Stimulated activated CD4-positive, alpha-beta T cell treated with anti-CD3 and anti-CD28 coated beads, Interleukin-4, amount 100 ng/mL, for 4 hours (primary cell): ENCODE measurements around the gene ADAR.

Experiments
- DNase-seq, 2 experiments: peaks; one replicate each; pipeline ENCODE4 v3.0.0-alpha.2; 2020

Gene ADAR

GRCh38 chr1:154583773-154584172 lies 24.2 kb downstream of the ADAR start:
- DNase-seq: no peak

- no peak for DNase-seq
Measured at GRCh38 chr1:154582885-154583284, 25.1 kb downstream of the ADAR start.

DNA sequence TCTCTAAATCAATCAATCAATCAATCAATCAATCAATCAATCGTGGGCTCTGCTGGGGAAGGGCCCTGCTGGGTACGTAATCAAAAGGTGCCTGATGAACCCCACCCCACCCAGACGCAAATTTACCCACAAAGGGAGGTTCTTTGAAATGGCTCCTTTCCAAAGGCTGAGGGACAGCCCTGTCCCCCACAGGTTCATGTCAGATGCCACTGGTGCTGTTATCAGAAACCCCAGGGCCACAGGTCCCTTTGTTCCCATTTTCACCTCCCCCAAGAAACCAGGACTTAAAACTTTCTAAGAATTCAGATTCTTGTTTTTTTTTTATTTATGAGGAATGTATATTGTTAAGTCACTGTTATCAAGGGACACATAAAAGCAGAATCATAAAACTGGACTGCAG lies 26.2 kb downstream of the ADAR start:
- DNase-seq: no peak

GRCh38 chr1:154579374-154579773 lies 28.6 kb downstream of the ADAR start:
- DNase-seq: no peak

GRCh38 chr1:154578058-154578418 lies 29.9 kb downstream of the ADAR start:
- DNase-seq: no peak

- DNase-seq: no peak
Measured at GRCh38 chr1:154577346-154578057, 30.5 kb downstream of the ADAR start.

DNA sequence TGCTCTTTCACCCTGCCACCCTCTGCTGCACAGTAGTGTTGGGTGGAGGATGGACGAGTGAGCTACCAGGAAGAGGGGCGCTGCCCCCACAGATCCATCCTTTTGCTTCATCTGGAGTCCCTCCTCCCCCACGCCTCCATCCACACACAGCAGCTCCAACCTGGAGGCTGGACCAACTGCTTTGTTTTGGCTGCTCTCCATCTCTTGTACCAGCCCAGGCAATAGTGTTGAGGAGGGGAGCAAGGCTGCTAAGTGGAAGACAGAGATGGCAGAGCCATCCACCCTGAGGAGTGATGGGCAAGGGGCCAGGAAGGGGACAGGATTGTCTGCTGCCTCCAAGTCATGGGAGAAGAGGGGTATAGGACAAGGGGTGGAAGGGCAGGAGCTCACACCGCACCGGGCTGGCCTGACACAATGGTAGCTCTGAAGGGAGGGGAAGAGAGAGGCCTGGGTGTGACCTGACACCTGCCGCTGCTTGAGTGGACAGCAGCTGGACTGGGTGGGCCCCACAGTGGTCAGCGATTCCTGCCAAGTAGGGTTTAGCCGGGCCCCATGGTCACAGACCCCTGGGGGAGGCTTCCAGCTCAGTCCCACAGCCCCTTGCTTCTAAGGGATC lies 31.9 kb downstream of the ADAR start:
- DNase-seq: no peak

DNA sequence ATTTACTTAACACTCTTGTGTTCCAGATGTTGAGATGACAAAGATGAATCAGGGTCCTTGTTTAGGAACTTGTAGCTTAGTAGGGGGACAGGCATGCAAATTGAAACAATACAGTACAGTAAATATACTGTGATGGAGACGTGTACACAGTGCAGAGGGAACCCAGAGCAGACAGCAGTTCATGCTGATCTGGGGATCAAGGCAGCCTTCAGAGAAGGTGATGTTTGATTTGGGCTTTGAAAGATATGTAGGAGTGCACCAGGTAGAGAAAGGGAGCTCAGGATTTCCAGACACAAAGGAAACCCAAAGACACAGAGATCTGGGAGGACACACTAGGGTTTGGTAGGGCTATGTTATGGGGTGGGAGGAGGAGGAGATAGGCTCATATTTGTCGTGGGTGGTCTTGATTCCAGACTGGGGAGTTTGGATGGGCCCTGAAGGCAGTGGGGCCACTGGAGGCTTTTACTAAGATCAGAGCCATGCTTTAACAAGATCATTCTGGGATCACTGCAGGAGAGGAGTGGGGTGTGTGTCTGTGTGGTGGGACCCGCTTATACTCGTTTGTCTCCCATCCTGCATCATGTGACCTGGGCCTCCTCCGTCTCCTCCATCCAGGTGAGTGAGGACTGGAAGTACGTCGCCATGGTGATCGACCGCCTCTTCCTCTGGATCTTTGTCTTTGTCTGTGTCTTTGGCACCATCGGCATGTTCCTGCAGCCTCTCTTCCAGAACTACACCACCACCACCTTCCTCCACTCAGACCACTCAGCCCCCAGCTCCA lies 32.6 kb downstream of the ADAR start:
- no peak for DNase-seq

DNA sequence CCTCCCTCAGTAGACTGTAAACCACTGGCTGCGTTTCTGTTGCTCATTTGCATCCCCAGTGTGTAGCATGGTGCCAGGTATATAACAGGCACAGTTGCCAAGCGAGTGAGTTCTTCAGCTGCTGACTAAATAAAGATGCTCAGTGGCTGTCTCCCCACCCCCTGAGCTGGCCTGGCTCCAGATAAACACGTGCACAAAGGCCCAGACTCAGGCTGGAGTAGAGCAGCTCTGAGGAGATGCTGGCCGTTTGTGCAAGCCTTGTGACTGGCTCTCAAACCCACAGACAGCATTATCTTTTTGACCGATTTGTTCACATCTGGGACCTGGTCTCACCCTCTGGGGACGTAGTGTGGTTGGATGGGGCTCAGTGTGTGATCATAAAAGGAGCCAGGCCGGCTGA lies 33.3 kb downstream of the ADAR start:
- no peak for DNase-seq

GRCh38 chr1:154573168-154573510 lies 34.8 kb downstream of the ADAR start:
- no peak for DNase-seq

GRCh38 chr1:154572468-154573167 lies 35.4 kb downstream of the ADAR start:
- no peak for DNase-seq

DNA sequence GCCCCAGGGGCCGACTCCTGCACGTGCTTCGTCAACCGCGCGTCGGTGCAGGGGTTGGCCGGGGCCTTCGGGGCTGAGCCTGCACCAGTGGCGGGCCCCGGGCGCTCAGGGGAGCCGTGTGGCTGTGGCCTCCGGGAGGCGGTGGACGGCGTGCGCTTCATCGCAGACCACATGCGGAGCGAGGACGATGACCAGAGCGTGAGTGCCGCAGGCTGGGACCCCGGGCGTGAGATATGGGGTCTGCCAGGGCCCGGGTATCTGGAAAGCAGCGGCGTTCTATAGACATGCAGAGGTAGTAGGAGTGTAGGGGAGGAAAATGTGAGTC lies 36.1 kb downstream of the ADAR start:
- no peak for DNase-seq

- DNase-seq: no peak
Measured at GRCh38 chr1:154571244-154571963, 36.6 kb downstream of the ADAR start.

GRCh38 chr1:154568157-154568815 lies 39.7 kb downstream of the ADAR start:
- DNase-seq: no peak

GRCh38 chr1:154567386-154568156 lies 40.4 kb downstream of the ADAR start, which contains the start of gene CHRNB2:
CHRNB2 (plus strand) TSS chr1:154567778; CDS start chr1:154568045, 267 bp downstream.
- DNase-seq: peak; percentile 44 to 72

DNA sequence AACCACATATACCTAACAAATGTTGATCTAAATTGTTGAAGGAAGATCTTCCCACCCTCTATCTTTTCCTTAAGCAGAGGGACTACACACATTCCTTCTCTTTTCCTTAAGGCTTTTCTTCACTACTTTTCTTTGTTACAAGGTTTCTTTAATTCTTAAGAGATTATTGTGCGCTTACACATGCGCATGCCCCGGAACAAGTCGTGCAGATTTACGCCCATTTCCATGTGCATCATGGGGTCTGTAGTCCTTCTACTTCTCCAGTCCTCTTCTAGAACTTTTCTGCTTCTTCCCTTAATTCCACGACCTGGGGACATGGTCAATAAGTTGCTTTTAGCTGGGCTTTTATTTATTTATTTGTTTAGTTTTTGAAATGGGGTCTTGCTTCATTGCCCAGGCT lies 42.1 kb downstream of the ADAR start:
- DNase-seq: no peak

DNA sequence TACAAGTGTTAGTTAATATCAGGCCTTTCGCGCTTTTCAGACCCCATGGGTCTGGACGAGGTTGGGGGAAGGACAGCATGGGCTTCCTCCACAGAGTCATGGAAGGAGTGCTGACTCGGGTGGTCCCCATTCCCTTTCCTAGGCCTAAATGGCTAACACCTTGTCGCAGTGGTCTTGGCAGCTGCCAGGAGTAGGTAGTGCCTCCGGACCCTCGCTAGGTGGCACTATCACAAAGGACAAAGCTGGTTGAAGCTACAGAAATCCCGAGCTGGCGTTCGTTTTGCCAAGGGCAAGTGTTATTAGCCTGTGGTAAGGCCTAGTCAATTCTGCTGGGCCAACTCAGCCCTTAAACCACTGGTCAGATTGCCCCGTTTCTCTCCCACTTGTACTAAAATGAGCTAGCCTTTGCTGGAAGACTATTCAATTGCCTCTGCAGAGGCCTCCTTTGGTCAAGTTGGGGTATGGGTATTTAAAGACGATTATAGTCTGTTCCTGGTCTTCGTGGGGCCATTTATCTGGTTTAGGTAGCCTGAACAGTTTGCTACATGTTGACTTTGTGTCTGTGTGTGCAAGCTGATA lies 48.4 kb downstream of the ADAR start:
- DNase-seq: peak; percentile 69 to 78

GRCh38 chr1:154558720-154559465 lies 49.1 kb downstream of the ADAR start:
- peak; percentile 98 to 100 for DNase-seq

DNA sequence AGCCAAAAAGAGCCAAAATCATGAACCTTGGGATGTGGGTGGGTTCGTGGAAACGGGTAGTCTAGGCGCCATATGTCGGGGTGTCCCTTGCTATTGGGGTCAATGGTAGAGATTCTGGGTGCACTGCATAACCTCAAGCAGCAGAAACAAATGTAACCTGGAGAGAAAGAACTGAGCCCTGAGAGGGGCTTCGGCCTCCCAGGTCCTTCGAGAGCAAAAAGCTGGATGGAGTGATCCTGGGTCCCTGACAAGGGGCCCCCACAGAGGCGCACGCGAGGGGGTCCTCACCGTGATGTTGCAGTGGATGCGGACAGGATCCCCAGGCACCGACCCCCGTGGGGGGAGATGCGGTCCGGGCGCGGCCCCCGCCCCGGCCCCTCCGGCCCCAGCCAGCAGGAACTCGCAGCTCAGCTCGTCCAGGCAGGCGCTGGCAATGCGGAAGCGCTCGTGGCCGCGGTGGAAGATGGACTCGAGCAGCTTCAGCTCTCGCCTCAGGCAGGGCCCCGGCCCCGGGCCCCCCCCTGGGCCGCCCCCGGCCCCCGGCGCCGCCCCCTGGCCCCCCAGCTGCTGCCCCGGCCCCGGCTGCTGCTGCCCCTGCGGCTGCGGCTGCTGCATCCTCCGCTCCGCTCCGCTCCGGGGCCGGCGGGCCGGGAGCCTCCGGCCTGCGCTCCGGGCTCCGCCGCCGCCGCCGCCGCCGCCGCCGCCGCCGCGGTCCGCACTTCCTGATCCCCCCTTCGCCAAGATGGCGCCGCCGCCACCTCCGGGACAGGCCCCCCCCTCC lies 49.9 kb downstream of the ADAR start, which contains the start of gene UBE2Q1:
TSS of gene UBE2Q1 (minus strand) at position 724 of the 781 bp plus-strand sequence. CDS start at position 615, 109 bp downstream.
- peak; percentile 22 to 40 for DNase-seq
